B cell (primary cell): ENCODE data around the gene KCNJ6. TPM values are rescaled to one million over a fixed set of nuclear protein-coding genes. Genes with fewer than 3 reads are reported as not detected.

Source experiments
- ATAC-seq: fragments of 200-7000 bp; cut with Tn5 transposase; one replicate; pipeline ENCODE4 v1.10.0; 2021; ENCODE audit warnings: low read depth, mild to moderate bottlenecking, moderate number of reproducible peaks, moderate library complexity
- CTCF ChIA-PET: fragments of 350-600 bp; sonication (Branson Sonifier 250); formaldehyde crosslinking; loops from one replicate; lab custom pipeline; 2021; ENCODE audit warnings: antibody characterized with exemption, inconsistent platforms; lab: Charles Lee
- POLR2A ChIA-PET: fragments of 350-600 bp; sonication (Branson Sonifier 250); formaldehyde crosslinking; loops from one replicate; lab custom pipeline; 2021; ENCODE audit warnings: antibody characterized with exemption; lab: Charles Lee
- DNase-seq: peaks from one replicate; pipeline ENCODE4 v3.0.0; 2013
- H2AFZ ChIP-seq: 2 replicates; pipeline ENCODE4 v1.6.1; 2012; ENCODE audit warnings: mild to moderate bottlenecking, low read depth, low read length; ENCODE audit not compliant: insufficient read depth, poor library complexity, severe bottlenecking
- H3K27ac ChIP-seq, 2 donors: 1 replicate in 1 of 2; 2 replicates in 1 of 2; pipeline ENCODE4 v1.5.1; 2012 to 2013; ENCODE audit warnings: low read length in 2 of 2, mild to moderate bottlenecking in 2 of 2, moderate library complexity in 1 of 2
- H3K27me3 ChIP-seq, 4 experiments: fragments of 200-600 bp in 1 of 4; sonication (generic) in 1 of 4; replicated peaks in 1 of 4; 1 replicate in 2 of 4; 2 replicates in 2 of 4; pipeline versions ENCODE4 v1.6.1 to v1.7.0; 2013 to 2016; ENCODE audit warnings: low read length in 3 of 4, mild to moderate bottlenecking in 2 of 4, mixed read lengths in 1 of 4, moderate library complexity in 1 of 4; ENCODE audit not compliant: insufficient read depth in 4 of 4, control insufficient read depth in 3 of 4; ENCODE audit errors: control extremely low read depth in 1 of 4
- H3K36me3 ChIP-seq, 2 experiments: replicated peaks in 1 of 2; 1 replicate in 1 of 2; 2 replicates in 1 of 2; pipeline versions ENCODE4 v1.6.1 to v1.7.1; 2013; ENCODE audit warnings: low read length in 1 of 2; ENCODE audit not compliant: insufficient read depth in 2 of 2, control insufficient read depth in 1 of 2; ENCODE audit errors: control extremely low read depth in 1 of 2, extremely low read depth in 1 of 2
- H3K4me1 ChIP-seq, 2 donors: fragments of 200-600 bp in 1 of 2; sonication (generic) in 1 of 2; 1 replicate in 1 of 2; 2 replicates in 1 of 2; pipeline versions ENCODE4 v1.5.1 to v1.6.1; 2013 to 2017; ENCODE audit warnings: low read length in 2 of 2; ENCODE audit not compliant: control insufficient read depth in 2 of 2, insufficient read depth in 2 of 2
- H3K4me2 ChIP-seq: replicated peaks from 2 replicates; pipeline ENCODE3; 2012; ENCODE audit warnings: mild to moderate bottlenecking, low read depth, low read length; ENCODE audit not compliant: poor library complexity, severe bottlenecking
- H3K4me3 ChIP-seq, 5 experiments: fragments of 200-600 bp in 1 of 5; sonication (generic) in 1 of 5; 1 replicate in 3 of 5; 2 replicates in 2 of 5; pipeline versions ENCODE4 v1.5.1 to v1.7.0; 2011 to 2016; ENCODE audit warnings: low read length in 4 of 5, mild to moderate bottlenecking in 4 of 5, low read depth in 2 of 5, control low read depth in 1 of 5, moderate library complexity in 1 of 5; ENCODE audit not compliant: insufficient read depth in 1 of 5; ENCODE audit errors: control extremely low read depth in 1 of 5, extremely low read depth in 1 of 5
- H3K79me2 ChIP-seq: fragments of 200-600 bp; sonication (generic); one replicate; pipeline ENCODE4 v1.6.0; 2016; ENCODE audit warnings: low read length; ENCODE audit not compliant: control insufficient read depth, insufficient read depth
- H3K9ac ChIP-seq: fragments of 200-600 bp; sonication (generic); 2 replicates; pipeline ENCODE4 v1.6.1; 2017; ENCODE audit warnings: mild to moderate bottlenecking, low read length, moderate library complexity
- H3K9me3 ChIP-seq, 3 donors: one replicate each; pipeline versions ENCODE4 v1.6.1 to v1.7.1; 2013; ENCODE audit warnings: low read length in 2 of 3; ENCODE audit not compliant: control insufficient read depth in 2 of 3, insufficient read depth in 1 of 3; ENCODE audit errors: control extremely low read depth in 1 of 3
- H4K20me1 ChIP-seq: 2 replicates; pipeline ENCODE4 v1.6.0; 2012; ENCODE audit warnings: mild to moderate bottlenecking, low read length; ENCODE audit not compliant: insufficient read depth, control insufficient read depth, poor library complexity, severe bottlenecking
- H3K27ac Mint-ChIP-seq: one replicate; pipeline ENCODE4 v1.8.0; 2021; ENCODE audit warnings: mixed read lengths
- H3K27me3 Mint-ChIP-seq: one replicate; pipeline ENCODE4 v1.8.0; 2021; ENCODE audit warnings: mixed read lengths
- H3K4me1 Mint-ChIP-seq: one replicate; pipeline ENCODE4 v1.8.0; 2021; ENCODE audit warnings: mixed read lengths
- H3K4me3 Mint-ChIP-seq: one replicate; pipeline ENCODE4 v1.8.0; 2021; ENCODE audit warnings: mixed read lengths
- H3K9me3 Mint-ChIP-seq: one replicate; pipeline ENCODE4 v1.8.0; 2022; ENCODE audit warnings: mixed read lengths; ENCODE audit not compliant: insufficient read depth
- EZH2 ChIP-seq: IDR thresholded peaks from 2 replicates; pipeline ENCODE4 v1.6.1; 2012; ENCODE audit warnings: borderline replicate concordance, low read depth, mild to moderate bottlenecking, moderate library complexity, low read length; ENCODE audit not compliant: insufficient read depth, poor library complexity, severe bottlenecking
- WGBS: methylation state at CpG from one replicate; pipeline ENCODE4 v1.1.5; 2013; ENCODE audit warnings: missing lambda C conversion rate; ENCODE audit not compliant: insufficient coverage; 5-methylcytosine and 5-hydroxymethylcytosine counted together
- intact Hi-C: fragments of 100-400 bp; cut with micrococcal nuclease; formaldehyde crosslinking; loops from one replicate; pipeline ENCODE4 v1.10.0; 2022
- polyA plus RNA-seq: library from polyadenylated mRNA; depleted of rRNA; stranded (reverse); fragments of >200 nt; gene quantifications from 2 replicates; pipeline ENCODE4 v1.2.3, GENCODE V29; 2012
- total RNA-seq, 2 donors: library from RNA; stranded (reverse); fragments of 120-200 nt in 1 of 2; gene quantifications; 1 replicate in 1 of 2; 2 replicates in 1 of 2; pipeline versions ENCODE4 v1.2.3 to v1.2.4, GENCODE V29; 2013 to 2022
- TF ChIP-seq, protein P1 (sequence below): fragments of 200-600 bp; IDR thresholded peaks from one replicate; pipeline ENCODE4 v1.8.0; 2022; ENCODE audit warnings: antibody characterized with exemption, mild to moderate bottlenecking

KCNJ6 gene
- total and polyA plus RNA-seq, 2 donors (not counting 1 experiment from before 2014, with no cell fraction given) = not detected

DNA sequence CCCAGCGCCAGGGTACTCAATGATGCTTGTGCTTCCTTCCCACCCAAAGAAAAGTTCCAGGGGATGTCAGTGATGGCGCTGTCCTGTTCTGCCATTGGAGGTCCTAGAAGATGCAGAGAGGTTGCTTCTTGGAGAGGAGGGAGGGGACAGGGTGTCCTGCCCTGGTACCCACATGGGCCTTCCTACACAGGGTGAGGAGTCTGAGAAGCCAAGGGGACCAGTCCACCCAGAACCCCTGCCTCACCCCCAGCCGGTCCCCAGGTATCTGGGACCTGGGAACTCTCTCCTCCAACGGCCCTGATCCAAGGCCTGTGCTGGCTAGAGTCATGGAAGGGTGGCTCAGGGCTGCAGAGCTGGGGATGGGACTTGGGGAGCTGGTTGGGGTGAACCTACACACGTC, 259.4 kb downstream of the KCNJ6 start:
- 87% methylated on average over 1 of the region's 5 CpGs for WGBS
- POLR2A ChIA-PET = no interaction called here
- Histone ChIP-seq H4K20me1 (no peaks in the 10 kb centered on the region), H3K4me1 (no peaks in the 10 kb centered on the region), H3K79me2 (no peaks in the 10 kb centered on the region), H3K4me3 (no peak overlapping the region), H3K9ac (no peak overlapping the region), H3K27me3 (peaks cover 0 to 4% (median 0%) of the 10 kb centered on the region in 4 experiments), H3K36me3 (no peaks in the 10 kb centered on the region), H3K9me3 (no peaks in the 10 kb centered on the region), H2AFZ (no peak overlapping the region), H3K27ac (no peak overlapping the region), H3K4me2 (no peak overlapping the region)
- DNase-seq (no peak), ATAC-seq (no peak)
- intact Hi-C loops = no loop called here
- TF ChIP-seq, protein P1, sequence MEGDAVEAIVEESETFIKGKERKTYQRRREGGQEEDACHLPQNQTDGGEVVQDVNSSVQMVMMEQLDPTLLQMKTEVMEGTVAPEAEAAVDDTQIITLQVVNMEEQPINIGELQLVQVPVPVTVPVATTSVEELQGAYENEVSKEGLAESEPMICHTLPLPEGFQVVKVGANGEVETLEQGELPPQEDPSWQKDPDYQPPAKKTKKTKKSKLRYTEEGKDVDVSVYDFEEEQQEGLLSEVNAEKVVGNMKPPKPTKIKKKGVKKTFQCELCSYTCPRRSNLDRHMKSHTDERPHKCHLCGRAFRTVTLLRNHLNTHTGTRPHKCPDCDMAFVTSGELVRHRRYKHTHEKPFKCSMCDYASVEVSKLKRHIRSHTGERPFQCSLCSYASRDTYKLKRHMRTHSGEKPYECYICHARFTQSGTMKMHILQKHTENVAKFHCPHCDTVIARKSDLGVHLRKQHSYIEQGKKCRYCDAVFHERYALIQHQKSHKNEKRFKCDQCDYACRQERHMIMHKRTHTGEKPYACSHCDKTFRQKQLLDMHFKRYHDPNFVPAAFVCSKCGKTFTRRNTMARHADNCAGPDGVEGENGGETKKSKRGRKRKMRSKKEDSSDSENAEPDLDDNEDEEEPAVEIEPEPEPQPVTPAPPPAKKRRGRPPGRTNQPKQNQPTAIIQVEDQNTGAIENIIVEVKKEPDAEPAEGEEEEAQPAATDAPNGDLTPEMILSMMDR = no peak
- no peak for TF ChIP-seq EZH2
- CTCF ChIA-PET = no interaction called here
- no peak overlapping the region for H3K27ac Mint-ChIP-seq
- H3K9me3 Mint-ChIP-seq = no peaks in the 10 kb centered on the region
- H3K4me3 Mint-ChIP-seq = no peak overlapping the region
- peaks cover 7% of the 10 kb centered on the region for H3K27me3 Mint-ChIP-seq
- no peaks in the 10 kb centered on the region for H3K4me1 Mint-ChIP-seq

DNA sequence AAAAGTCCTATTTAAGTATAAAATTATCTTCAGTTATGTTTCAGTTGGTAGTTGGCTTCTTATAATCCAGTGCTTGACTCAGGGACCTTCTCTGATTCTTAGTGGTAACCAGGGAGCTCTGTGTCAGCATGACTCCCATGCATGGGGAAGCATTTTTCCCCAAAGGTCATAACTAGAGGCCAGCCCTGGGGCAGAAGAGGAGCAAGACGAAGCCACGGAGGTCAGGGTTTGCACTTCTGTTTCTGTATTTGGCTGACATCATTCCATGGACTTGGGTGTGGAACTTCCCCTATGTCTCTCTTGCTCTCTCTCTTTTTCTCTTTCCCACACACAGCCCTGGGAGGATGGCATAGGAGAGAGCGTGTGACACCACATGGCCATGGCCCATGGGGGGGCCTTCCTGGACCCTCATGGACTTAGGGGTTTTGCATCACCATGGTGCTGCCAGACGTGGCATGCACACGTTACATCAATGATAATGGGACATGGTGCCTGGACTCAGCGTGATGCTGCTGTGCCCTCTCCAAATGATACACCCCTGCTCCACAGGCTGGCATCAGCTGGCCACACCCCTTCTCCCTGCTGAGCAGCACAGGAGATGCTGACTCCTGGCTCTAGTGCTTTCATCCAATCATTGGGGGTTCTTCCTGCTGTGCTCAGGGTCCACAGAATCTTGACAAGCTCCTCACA, 260.5 kb downstream of the KCNJ6 start:
- H3K4me2 ChIP-seq = no peak overlapping the region
- no peaks in the 10 kb centered on the region for H3K36me3 ChIP-seq
- H3K27me3 ChIP-seq = peaks cover 0 to 4% (median 0%) of the 10 kb centered on the region in 4 experiments
- Mint-ChIP-seq H3K9me3 (no peaks in the 10 kb centered on the region), H3K27me3 (peaks cover 7% of the 10 kb centered on the region), H3K4me1 (no peaks in the 10 kb centered on the region), H3K4me3 (no peak overlapping the region), H3K27ac (no peak overlapping the region)
- ChIA-PET CTCF (no interaction called here), POLR2A (no interaction called here)
- no peak overlapping the region for H3K4me3 ChIP-seq
- intact Hi-C loops = no loop called here
- H3K9ac ChIP-seq = no peak overlapping the region
- H4K20me1 ChIP-seq = no peaks in the 10 kb centered on the region
- H3K4me1 ChIP-seq = no peaks in the 10 kb centered on the region
- no peak for ATAC-seq
- 92% methylated on average over 4 of the region's 6 CpGs for WGBS
- TF ChIP-seq, protein P1 = no peak
- no peak for TF ChIP-seq EZH2
- no peak for DNase-seq
- H3K9me3 ChIP-seq = no peaks in the 10 kb centered on the region
- no peaks in the 10 kb centered on the region for H3K79me2 ChIP-seq
- no peak overlapping the region for H2AFZ ChIP-seq
- H3K27ac ChIP-seq = no peak overlapping the region
